Neural cell (in vitro differentiated cells): Measurements from ENCODE around the gene PDGFA. TPM values are rescaled to one million over a fixed set of nuclear protein-coding genes. Genes with fewer than 3 reads are reported as not detected.

Experiments
- H2AFZ ChIP-seq: fragments of 200-600, 300-800 bp; sonication (generic), shearing (Covaris generic); 2 replicates; pipeline ENCODE4 v1.6.0; 2014; ENCODE audit warnings: low read depth, mild to moderate bottlenecking, antibody characterized with exemption, low read length, moderate library complexity
- H3F3A ChIP-seq: fragments of 200-600 bp; shearing (Covaris generic); 2 replicates; pipeline ENCODE4 v1.6.1; 2016; ENCODE audit warnings: mild to moderate bottlenecking, moderate library complexity, mixed read lengths, antibody characterized with exemption, low read length; ENCODE audit not compliant: insufficient read depth, poor library complexity, severe bottlenecking
- H3K27ac ChIP-seq: fragments of 200-600, 300-800 bp; sonication (generic), shearing (Covaris generic); 2 replicates; pipeline ENCODE4 v1.5.1; 2014; ENCODE audit warnings: mild to moderate bottlenecking, low read length, moderate library complexity
- H3K27me3 ChIP-seq: fragments of 300-800, 200-600 bp; sonication (generic), shearing (Covaris generic); 2 replicates; pipeline ENCODE4 v1.6.0; 2014; ENCODE audit warnings: mild to moderate bottlenecking, low read depth, low read length, moderate library complexity; ENCODE audit not compliant: insufficient read depth
- H3K36me3 ChIP-seq: fragments of 300-800, 200-600 bp; sonication (generic), shearing (Covaris generic); 2 replicates; pipeline ENCODE4 v1.5.1; 2014; ENCODE audit warnings: mild to moderate bottlenecking, antibody characterized with exemption, low read length, moderate library complexity; ENCODE audit not compliant: insufficient read depth
- H3K4me2 ChIP-seq: fragments of 300-800, 200-600 bp; sonication (generic), shearing (Covaris generic); 2 replicates; pipeline ENCODE4 v1.6.0; 2014; ENCODE audit warnings: mild to moderate bottlenecking, low read length
- H3K4me3 ChIP-seq: fragments of 300-800, 200-600 bp; sonication (generic), shearing (Covaris generic); 2 replicates; pipeline ENCODE4 v1.5.1; 2014; ENCODE audit warnings: mild to moderate bottlenecking, low read length, moderate library complexity
- H3K79me2 ChIP-seq: fragments of 200-600 bp; shearing (Covaris generic); replicated peaks from 2 replicates; pipeline ENCODE4 v1.6.0; 2014; ENCODE audit warnings: mild to moderate bottlenecking, low read length, moderate library complexity; ENCODE audit not compliant: insufficient read depth
- H3K9ac ChIP-seq: fragments of 300-800, 200-600 bp; sonication (generic), shearing (Covaris generic); 2 replicates; pipeline ENCODE4 v1.6.1; 2016; ENCODE audit warnings: mild to moderate bottlenecking, low read length, mixed read lengths
- H3K9me2 ChIP-seq: fragments of 200-600 bp; shearing (Covaris generic); 2 replicates; pipeline ENCODE4 v1.6.1; 2016; ENCODE audit warnings: mild to moderate bottlenecking, low read length, mixed read lengths; ENCODE audit not compliant: insufficient read depth
- H3K9me3 ChIP-seq: fragments of 200-600, 300-800 bp; sonication (generic), shearing (Covaris generic); 2 replicates; pipeline ENCODE4 v1.6.1; 2016; ENCODE audit warnings: mild to moderate bottlenecking, mixed run types, low read length, moderate library complexity, mixed read lengths
- H4K20me1 ChIP-seq: fragments of 200-600 bp; shearing (Covaris generic); 2 replicates; pipeline ENCODE4 v1.6.1; 2016; ENCODE audit warnings: mild to moderate bottlenecking, mixed run types; ENCODE audit not compliant: insufficient read depth
- EP300 ChIP-seq: fragments of 450-650 bp; conservative IDR thresholded peaks from 2 replicates; pipeline ENCODE4 v1.6.1; 2014; ENCODE audit warnings: antibody characterized with exemption, mild to moderate bottlenecking, moderate library complexity; ENCODE audit not compliant: poor library complexity, severe bottlenecking
- EZH2 ChIP-seq: fragments of 200-600, 300-800 bp; shearing (Covaris generic), sonication (generic); IDR thresholded peaks from 2 replicates; pipeline ENCODE4 v1.6.1; 2014; ENCODE audit warnings: antibody characterized with exemption, low read length, borderline replicate concordance, mild to moderate bottlenecking; ENCODE audit not compliant: insufficient read depth, poor library complexity, severe bottlenecking
- MXI1 ChIP-seq: fragments of 450-650 bp; conservative IDR thresholded peaks from 2 replicates; pipeline ENCODE4 v1.6.1; 2014; ENCODE audit warnings: antibody characterized with exemption, mild to moderate bottlenecking; ENCODE audit not compliant: poor library complexity, severe bottlenecking
- POLR2AphosphoS5 ChIP-seq: IDR thresholded peaks from 2 replicates; pipeline ENCODE4 v1.6.1; 2012
- RAD21 ChIP-seq: fragments of 450-650 bp; conservative IDR thresholded peaks from 2 replicates; pipeline ENCODE4 v1.6.1; 2014; ENCODE audit warnings: antibody characterized with exemption, mild to moderate bottlenecking, moderate library complexity
- SMC3 ChIP-seq: fragments of 450-650 bp; conservative IDR thresholded peaks from 2 replicates; pipeline ENCODE4 v1.6.1; 2014; ENCODE audit warnings: antibody characterized with exemption, mild to moderate bottlenecking, moderate library complexity; ENCODE audit not compliant: poor library complexity
- TAF1 ChIP-seq: IDR thresholded peaks from 2 replicates; pipeline ENCODE4 v1.6.1; 2012; ENCODE audit warnings: low read depth
- polyA plus RNA-seq: library from polyadenylated mRNA; depleted of rRNA; stranded (reverse); fragments of >200 nt; gene quantifications from 2 replicates; pipeline ENCODE4 v1.2.3, GENCODE V29; 2014
- TF ChIP-seq, protein P1 (sequence below): IDR thresholded peaks from 2 replicates; pipeline ENCODE4 v1.6.1; 2012; ENCODE audit warnings: borderline replicate concordance
- TF ChIP-seq, protein P2 (sequence below): fragments of 450-650 bp; IDR thresholded peaks from 2 replicates; pipeline ENCODE4 v1.5.1; 2014; ENCODE audit warnings: antibody characterized with exemption, mild to moderate bottlenecking, moderate library complexity; ENCODE audit not compliant: poor library complexity, severe bottlenecking

The PDGFA gene
- polyA plus RNA-seq, 1 donor from 2014 or later, result 4.1 TPM

DNA sequence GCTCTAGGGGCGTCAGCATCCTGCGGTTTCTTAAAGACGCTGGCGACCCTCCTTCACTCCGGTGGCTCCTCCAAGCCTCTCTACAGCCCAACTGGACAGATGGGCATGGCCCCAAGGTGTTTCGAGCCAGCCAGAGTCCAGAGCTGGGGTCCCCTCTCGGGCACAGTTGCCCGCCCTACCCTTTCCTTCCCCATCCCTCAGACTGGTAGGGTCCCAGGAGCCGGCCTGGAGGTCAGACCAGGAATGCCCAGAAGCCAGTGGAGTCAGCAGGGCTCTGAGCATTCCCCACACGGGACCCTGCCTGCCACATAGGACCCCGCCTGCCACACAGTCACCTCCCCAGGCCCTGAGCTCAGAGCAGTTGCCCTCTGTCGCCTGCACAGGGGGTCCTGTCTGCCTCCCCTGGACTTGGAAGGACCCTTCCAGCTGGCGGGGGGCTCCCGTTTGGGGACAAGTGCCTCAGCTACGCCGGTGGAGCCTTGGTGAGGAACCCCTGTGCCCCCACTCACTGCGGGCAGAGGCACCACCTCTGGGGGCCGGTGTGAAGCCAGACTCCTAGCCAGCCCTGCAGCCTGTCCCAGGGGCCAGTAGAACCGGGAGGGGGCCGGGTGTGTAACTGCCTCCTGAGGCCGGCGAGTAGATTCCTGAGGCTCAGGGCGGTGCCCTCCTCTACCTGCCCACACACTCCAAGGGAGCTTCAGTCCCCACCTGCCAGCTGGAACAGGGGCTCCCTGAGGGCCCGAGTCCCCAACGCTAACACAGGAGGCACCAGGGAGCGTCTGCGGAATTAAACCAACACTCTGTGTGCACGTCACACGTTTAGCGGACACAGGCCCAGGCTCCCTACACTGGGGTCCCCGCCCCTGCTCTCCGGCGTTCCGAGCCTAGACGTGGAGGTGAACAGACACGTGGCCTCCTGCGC, 19.4 kb upstream of the PDGFA start:
- H3K4me2 ChIP-seq, result no peak overlapping the region

DNA sequence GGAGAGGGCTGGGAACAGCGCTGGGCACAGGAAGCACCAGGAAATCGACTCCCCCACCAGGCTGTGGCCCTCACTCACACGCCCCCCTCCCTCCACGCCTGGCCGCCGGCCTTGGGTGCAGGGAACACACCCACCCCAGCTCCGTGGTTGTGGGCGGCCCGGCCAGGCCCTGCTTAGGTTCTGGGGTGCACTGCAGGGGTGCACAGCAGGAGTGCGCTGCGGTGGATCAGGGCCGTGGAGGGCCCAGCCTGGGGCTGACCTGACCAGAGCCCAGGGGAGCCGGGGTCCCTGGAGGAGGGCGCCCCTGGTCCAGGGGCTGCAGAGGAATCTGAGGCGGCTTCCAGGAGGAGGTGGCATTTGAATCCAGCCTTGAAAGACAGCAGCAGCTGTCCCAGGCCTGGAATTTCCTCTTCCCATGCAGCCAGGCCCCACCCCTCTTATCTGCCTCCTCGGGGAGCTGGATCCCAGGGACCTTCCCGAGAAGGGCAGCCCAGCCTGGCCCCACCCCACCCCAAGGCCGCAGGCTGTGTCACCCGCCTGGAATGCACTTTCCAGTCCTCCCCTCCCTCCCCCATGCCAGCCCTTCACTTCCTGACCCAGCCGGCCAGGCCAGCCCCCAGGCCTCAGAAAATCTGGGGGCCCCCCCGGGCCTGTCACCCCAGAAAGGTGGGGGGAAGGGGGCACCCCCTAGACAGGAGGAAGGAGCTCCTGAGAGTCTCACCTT, 18.4 kb upstream of the PDGFA start:
- H3K9ac ChIP-seq, result no peak overlapping the region
- no peaks in the 10 kb centered on the region for H3F3A ChIP-seq
- H3K27me3 ChIP-seq, result no peaks in the 10 kb centered on the region
- H3K36me3 ChIP-seq, result no peaks in the 10 kb centered on the region
- no peak for TF ChIP-seq RAD21
- no peaks in the 10 kb centered on the region for H3K9me2 ChIP-seq
- no peak overlapping the region for H3K4me3 ChIP-seq
- H2AFZ ChIP-seq, result no peak overlapping the region
- no peaks in the 10 kb centered on the region for H4K20me1 ChIP-seq
- H3K27ac ChIP-seq, result no peak overlapping the region
- H3K4me2 ChIP-seq, result no peak overlapping the region
- H3K79me2 ChIP-seq, result no peaks in the 10 kb centered on the region
- H3K9me3 ChIP-seq, result no peaks in the 10 kb centered on the region

More for the DNA sequence above, 19.4 kb upstream of the PDGFA start:
- H3K9me3 ChIP-seq, result no peaks in the 10 kb centered on the region
- no peak overlapping the region for H2AFZ ChIP-seq
- H3K79me2 ChIP-seq, result no peaks in the 10 kb centered on the region
- H4K20me1 ChIP-seq, result no peaks in the 10 kb centered on the region
- no peaks in the 10 kb centered on the region for H3K27me3 ChIP-seq
- H3K36me3 ChIP-seq, result no peaks in the 10 kb centered on the region
- H3K9ac ChIP-seq, result no peak overlapping the region
- H3K4me3 ChIP-seq, result no peak overlapping the region
- no peak for TF ChIP-seq RAD21
- TF ChIP-seq, protein P1, sequence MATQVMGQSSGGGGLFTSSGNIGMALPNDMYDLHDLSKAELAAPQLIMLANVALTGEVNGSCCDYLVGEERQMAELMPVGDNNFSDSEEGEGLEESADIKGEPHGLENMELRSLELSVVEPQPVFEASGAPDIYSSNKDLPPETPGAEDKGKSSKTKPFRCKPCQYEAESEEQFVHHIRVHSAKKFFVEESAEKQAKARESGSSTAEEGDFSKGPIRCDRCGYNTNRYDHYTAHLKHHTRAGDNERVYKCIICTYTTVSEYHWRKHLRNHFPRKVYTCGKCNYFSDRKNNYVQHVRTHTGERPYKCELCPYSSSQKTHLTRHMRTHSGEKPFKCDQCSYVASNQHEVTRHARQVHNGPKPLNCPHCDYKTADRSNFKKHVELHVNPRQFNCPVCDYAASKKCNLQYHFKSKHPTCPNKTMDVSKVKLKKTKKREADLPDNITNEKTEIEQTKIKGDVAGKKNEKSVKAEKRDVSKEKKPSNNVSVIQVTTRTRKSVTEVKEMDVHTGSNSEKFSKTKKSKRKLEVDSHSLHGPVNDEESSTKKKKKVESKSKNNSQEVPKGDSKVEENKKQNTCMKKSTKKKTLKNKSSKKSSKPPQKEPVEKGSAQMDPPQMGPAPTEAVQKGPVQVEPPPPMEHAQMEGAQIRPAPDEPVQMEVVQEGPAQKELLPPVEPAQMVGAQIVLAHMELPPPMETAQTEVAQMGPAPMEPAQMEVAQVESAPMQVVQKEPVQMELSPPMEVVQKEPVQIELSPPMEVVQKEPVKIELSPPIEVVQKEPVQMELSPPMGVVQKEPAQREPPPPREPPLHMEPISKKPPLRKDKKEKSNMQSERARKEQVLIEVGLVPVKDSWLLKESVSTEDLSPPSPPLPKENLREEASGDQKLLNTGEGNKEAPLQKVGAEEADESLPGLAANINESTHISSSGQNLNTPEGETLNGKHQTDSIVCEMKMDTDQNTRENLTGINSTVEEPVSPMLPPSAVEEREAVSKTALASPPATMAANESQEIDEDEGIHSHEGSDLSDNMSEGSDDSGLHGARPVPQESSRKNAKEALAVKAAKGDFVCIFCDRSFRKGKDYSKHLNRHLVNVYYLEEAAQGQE, result no peak
- no peak for TF ChIP-seq EZH2
- no peak for TF ChIP-seq EP300
- no peak for TF ChIP-seq MXI1
- no peak for TF ChIP-seq SMC3
- TF ChIP-seq TAF1, result no peak
- TF ChIP-seq POLR2AphosphoS5, result no peak
- TF ChIP-seq, protein P2, sequence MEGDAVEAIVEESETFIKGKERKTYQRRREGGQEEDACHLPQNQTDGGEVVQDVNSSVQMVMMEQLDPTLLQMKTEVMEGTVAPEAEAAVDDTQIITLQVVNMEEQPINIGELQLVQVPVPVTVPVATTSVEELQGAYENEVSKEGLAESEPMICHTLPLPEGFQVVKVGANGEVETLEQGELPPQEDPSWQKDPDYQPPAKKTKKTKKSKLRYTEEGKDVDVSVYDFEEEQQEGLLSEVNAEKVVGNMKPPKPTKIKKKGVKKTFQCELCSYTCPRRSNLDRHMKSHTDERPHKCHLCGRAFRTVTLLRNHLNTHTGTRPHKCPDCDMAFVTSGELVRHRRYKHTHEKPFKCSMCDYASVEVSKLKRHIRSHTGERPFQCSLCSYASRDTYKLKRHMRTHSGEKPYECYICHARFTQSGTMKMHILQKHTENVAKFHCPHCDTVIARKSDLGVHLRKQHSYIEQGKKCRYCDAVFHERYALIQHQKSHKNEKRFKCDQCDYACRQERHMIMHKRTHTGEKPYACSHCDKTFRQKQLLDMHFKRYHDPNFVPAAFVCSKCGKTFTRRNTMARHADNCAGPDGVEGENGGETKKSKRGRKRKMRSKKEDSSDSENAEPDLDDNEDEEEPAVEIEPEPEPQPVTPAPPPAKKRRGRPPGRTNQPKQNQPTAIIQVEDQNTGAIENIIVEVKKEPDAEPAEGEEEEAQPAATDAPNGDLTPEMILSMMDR, result no peak
- no peak overlapping the region for H3K27ac ChIP-seq
- H3K9me2 ChIP-seq, result no peaks in the 10 kb centered on the region
- no peaks in the 10 kb centered on the region for H3F3A ChIP-seq
